Lung microvascular endothelial cell (primary cell): ENCODE measurements around the gene MCM7. TPM values are rescaled to one million over a fixed set of nuclear protein-coding genes. Genes with fewer than 3 reads are reported as not detected.

Experiments used
- DNase-seq, 2 donors: peaks; one replicate each; pipeline versions ENCODE4 v3.0.0 to v3.0.0-alpha.2; 2010; ENCODE audit warnings: low read depth in 2 of 2
- total RNA-seq: library from RNA; depleted of rRNA; stranded (reverse); fragments of >200 nt; gene quantifications from 2 replicates; pipeline ENCODE4 v1.2.1, GENCODE V29; 2014

Gene MCM7
- total RNA-seq, 1 donor from 2014 or later: 25.8 TPM

DNA sequence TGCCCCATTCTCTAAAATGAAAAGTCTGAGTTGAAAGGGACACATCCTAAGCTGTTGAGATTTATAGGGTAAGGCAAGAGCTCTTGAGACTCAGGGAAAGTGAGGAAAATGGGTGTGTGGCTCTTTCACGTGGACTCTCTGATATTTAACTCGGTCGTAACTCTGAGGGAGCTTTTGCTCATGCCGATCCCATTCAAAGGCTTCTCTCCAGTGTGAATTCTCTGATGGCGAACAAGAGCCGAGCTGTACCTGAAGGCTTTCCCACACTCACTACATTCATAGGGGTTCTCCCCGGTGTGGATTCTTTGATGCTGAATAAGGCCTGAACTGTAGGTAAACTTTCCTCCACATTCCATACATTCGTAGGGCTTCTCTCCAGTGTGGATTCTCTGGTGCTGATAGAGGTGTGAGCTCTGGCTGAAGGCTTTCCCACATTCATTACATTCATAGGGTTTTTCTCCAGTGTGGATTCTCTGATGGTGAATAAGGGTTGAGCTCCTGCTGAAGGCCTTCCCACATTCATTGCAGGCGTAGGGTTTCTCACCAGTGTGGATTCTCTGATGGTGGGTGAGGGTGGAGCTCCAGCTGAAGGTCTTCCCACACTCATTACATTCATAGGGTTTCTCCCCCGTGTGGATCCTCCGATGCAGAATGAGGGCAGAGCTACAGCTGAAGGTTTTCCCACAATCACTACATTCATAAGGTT, 30.0 kb downstream of the MCM7 start:
- no peak for DNase-seq

DNA sequence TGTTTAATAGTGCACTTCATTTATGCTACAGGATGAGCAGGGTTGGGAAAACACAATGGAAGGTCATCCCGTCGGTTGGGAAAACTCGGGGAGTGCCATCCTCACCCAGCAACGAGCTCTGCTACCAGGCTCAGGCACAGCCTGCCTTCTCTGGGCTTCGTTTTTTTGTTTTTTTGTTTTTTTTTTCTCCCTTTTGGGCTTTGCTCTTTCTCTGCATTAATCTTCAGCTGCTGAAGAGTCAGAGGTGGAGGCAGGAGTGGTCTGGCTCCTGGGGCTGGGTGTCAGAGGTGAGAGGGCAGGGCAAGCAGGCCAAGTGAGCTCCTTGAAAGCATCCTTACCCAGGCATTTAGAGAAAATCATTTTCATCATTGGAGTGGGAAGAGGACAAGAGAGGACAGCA, 31.2 kb downstream of the MCM7 start:
- DNase-seq: no peak

DNA sequence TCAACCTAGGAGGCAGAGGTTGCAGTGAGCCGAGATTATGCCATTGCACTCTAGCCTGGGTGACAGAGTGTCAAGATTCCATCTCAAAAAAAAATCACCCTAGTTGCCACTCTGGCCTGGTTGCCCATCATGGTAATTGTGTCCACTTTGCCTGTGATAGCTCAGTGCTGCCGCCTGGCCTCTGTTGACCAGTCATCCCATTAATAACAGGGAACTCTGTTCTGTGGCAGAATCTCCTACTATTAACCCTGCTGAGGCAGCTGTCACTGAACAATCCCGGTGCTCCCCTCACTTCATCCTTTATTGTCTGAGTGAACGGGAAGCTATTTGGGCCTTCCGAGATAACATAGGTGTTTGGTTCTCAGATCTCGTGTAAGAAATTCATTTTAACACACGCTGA, 34.2 kb downstream of the MCM7 start:
- no peak for DNase-seq

DNA sequence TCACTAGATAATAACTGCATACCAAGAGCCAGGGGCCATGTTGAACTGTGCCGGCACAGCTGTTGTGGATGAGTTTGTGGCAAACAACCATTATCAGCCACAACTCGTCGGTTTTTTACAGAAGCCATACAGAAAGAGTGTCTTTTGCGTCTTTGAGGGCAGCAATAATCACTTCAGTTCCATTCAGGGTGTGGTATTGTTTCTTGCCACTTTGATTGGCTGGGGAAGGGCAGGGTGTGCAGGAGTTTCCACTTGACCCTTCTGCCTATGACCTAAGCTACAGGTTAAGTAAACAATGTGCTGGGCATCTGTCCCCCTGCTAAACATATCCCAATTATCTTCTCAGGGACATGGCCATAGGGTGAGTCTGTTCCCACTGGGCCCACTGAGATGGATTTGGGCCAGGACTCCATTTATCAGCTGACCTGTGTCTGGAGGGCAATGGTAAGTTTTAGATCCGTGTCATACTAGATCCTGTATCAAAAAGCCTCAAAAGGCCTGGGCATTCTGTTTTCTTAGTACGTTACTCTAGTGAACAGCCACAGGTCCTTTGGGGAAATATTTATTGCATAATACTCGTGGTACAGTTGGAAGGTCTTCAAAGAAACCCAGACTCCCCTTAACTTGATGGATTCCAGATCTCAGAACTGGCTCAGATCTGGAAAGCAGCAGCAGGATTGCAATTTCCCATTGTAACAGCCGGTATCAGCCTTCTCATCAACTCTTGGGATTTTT, 35.6 kb downstream of the MCM7 start:
- peak in 1 of 2 donors; percentile 37 for DNase-seq

DNA sequence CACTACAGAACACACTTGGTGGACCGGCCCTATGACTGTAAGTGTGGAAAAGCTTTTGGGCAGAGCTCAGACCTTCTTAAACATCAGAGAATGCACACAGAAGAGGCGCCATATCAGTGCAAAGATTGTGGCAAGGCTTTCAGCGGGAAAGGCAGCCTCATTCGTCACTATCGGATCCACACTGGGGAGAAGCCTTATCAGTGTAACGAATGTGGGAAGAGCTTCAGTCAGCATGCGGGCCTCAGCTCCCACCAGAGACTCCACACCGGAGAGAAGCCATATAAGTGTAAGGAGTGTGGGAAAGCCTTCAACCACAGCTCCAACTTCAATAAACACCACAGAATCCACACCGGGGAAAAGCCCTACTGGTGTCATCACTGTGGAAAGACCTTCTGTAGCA, 37.0 kb downstream of the MCM7 start:
- no peak for DNase-seq

DNA sequence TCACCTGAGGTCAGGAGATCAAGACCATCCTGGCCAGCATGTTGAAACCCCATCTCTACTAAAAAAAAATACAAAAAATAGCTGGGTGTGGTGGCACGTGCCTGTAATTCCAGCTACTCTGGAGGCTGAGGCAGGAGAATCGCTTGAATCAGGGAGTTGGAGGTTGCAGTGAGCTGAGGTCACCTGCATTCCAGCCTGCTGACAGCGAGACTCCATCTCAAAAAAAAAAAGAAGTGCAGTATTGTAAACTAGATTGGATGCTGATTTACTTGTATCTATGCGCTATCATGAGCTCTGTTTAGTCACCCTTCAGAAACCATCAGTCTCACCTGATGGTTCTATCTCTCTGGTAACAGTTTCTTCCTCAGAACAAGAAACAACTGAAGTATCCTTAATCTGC, 37.8 kb downstream of the MCM7 start:
- no peak for DNase-seq

DNA sequence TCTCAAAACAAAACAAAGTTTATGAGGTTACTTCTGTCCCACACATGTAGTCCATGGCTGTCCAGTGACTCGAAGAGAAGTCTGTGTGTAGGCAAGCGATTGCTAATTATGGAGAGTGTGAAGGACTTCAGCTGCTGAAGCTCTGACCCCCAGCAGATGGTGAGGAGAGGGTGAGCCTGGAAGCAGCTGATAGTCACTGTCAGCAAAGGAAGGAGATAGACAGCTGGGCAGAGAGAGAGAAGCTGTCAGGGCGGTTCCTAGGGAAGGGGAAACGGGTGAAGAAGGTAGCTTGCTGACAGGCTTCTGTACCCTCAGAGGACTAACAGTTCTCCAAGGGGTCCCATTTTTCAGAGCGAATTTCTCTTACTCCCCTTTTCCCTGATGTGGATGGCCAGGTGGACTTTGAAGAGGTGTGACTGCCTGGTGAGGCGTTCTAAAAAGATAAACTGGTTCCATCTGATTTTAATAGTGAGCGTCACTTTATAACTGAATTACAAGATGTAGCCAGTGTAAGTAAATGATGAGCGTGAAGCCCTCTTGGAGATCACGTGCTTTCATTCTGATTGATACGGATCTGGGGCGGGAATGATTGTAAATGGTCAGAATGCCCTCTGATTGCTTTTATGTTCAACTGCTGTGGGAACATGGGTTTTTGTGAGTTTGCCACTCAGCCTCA, 39.5 kb downstream of the MCM7 start:
- no peak for DNase-seq

DNA sequence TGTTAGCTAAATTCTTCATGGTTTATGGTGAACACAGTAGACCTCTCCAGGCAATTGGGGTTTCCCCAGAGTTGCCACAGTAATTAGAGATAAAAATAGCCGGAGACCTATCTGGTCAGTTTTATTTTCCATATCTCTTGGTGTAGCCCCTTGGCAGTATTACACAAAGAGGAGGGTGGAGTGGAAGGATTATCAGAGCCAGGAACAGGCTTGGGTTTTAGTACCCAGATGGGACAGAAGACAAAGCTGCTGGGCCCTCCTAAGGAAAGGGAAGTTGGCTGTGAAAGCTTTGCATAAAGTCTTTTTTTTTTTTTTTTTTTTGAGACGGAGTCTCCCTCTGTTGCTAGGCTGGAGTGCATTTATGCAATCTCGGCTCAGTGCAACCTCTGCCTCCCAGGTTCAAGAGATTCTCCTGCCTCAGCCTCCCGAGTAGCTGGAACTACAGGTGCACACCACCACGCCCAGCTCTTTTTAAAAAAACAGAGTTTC, 41.9 kb downstream of the MCM7 start:
- DNase-seq: no peak

DNA sequence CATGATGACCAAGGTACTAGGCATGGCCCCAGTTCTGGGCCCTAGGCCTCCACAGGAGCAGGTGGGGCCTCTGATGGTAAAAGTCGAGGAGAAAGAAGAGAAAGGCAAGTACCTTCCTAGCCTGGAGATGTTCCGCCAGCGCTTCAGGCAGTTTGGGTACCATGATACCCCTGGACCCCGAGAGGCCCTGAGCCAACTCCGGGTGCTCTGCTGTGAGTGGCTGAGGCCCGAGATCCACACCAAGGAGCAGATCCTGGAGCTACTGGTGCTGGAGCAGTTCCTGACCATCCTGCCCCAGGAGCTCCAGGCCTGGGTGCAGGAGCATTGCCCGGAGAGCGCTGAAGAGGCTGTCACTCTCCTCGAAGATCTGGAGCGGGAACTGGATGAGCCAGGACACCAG, 44.2 kb downstream of the MCM7 start:
- DNase-seq: no peak

DNA sequence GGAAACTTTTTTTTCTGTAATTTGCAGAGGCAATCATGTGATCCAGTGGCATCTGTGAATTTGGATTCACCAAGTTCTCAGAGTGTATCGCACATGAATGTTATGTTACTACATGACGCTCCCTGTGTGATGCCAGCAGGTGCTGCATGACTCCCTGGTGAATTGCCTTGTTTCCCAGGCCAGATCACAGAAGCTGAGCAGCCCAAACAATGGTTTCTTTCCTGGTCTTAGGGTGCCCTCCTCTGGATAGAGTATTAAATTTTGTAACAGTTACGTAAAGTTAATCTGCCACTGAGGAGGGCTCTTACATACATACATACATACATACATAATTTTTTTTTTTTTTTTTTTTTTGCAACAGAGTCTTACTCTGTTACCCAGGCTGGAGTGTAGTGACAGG, 48.0 kb downstream of the MCM7 start:
- DNase-seq: peak; percentile 85 to 86

DNA sequence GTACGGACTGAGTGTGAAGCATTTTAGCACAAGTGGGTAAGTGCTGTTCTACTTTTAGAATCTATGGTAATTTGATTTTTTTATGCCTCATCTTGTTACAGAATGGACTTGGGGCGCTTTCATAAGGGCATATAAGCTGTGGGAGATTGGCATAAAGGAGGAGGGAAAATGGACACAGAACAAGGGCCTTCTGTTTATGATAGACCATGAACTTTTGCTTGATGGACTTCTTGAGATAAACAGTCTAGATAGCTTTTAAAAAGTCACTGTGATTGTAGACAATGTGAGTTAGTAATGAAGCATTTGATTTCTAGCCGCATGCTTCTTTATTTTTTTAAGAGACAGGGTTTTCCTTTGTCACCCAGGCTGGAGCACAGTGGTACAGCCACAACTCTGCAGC, 49.6 kb downstream of the MCM7 start:
- no peak for DNase-seq

DNA sequence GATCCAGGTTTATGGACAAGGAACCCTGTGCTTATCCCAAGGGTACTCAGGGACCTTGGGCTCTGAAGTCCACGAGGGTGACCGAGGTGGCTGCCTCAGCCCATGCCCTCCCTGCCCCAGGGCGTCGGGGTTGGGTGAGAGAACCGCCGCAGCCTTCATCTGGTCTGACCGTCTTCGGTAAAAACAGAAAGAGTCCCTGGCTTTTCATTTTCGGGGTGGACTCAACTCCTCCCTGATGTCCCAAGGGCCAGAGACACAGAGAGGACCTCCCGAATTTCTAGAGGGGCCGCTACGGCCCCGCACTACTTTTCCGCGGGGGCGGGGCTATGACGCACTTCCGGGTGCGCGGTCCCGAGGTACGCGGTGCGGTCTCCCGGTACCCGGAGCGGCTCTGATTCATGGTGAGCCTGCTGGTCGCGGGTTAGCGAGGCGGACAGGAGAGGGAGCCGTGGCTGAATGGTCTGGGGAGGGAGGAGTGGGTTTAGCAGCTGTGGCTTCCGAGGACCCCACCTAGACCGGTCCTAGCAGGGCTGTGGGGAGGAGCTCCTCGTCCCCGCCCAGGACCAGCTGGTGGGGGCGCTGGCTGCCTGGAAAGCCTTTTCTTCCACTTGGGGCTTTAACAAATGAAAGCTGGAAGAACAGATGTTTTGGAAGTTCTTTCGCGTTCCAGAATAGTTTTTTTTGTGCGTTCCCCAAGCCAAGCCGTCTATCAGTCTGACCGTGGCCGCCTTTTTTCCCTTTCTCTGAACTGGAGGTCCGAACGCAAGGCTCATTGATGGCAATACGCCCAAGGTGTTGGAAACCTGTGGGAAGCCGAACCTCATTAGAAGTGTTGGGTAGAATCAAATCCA, 51.5 kb downstream of the MCM7 start, which contains the start of gene ZSCAN21:
Gene ZSCAN21 (plus strand): TSS at position 334 of the 851 bp plus-strand sequence. CDS start 7,233 bp downstream, outside the sequence.
- peak; percentile 81 to 82 for DNase-seq

DNA sequence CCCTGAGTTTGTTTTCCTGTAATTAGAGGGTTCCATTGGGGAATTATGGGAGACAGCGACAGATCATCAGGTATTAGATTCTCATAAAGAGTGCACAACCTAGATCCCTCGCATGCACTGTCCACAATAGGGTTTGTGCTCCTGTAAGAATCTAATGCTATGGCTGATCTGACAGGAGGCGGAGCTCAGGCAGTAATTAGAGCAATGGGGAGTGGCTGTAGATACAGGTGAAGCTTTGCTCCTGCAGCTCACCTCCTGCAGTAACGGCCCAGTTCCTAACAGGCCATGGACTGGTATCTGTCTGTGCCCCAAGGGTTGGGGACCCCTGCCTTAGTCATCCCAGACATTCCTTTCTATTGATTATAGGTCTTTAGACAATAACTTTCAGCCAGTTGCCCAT, 52.5 kb downstream of the MCM7 start:
- DNase-seq: no peak

DNA sequence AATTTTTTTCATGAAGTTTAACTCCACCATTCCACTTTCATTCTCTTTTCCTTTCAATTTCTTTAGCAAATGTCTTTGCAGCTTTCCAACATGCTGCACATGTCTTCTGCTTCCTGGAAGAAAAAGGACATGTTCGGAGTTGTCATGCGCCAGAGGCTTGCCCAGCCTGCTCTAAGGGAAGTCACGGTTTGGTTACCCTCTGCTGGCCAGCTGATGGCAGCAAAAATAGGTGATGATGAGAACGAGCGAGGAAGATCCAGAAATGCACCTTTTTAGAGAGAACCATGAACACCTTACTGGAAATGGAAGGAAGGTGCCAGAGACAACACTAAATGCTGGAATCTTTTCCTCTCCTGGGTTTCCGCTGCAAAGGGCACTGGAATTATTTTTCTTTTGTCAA, 56.5 kb downstream of the MCM7 start:
- peak in 1 of 2 donors; percentile 27 for DNase-seq

Other genes with a start within 250 kb of the MCM7 start
- 0.22 TPM in 1 of 2 replicates, not detected in the other for gene OR2AE1, start 224.4 kb downstream of the MCM7 start, total RNA-seq
- gene TRIM4, start 181.9 kb downstream of the MCM7 start, total RNA-seq: 14.4 and 17.5 TPM in 2 replicates
- gene GJC3, start 171.8 kb downstream of the MCM7 start, total RNA-seq: 0.65 and 1.2 TPM in 2 replicates
- not detected in 2 replicates for gene AZGP1, start 125.4 kb downstream of the MCM7 start, total RNA-seq
- 20.7 and 30.0 TPM in 2 replicates for gene ZKSCAN1, start 85.8 kb downstream of the MCM7 start, total RNA-seq
- 5.2 and 7.7 TPM in 2 replicates for gene ZSCAN21, start 51.6 kb downstream of the MCM7 start, total RNA-seq
- gene ZNF3, start 19.7 kb downstream of the MCM7 start, total RNA-seq: 18.1 and 26.0 TPM in 2 replicates
- gene COPS6, start 12.4 kb downstream of the MCM7 start, total RNA-seq: 57.1 and 73.9 TPM in 2 replicates
- gene AP4M1, start 246 bp upstream of the MCM7 start, total RNA-seq: 12.5 and 13.1 TPM in 2 replicates
- gene TAF6, start 18.0 kb upstream of the MCM7 start, total RNA-seq: 17.0 and 20.8 TPM in 2 replicates
- gene CNPY4, start 18.2 kb upstream of the MCM7 start, total RNA-seq: 23.1 and 26.2 TPM in 2 replicates
- 2.0 and 2.4 TPM in 2 replicates for gene MBLAC1, start 25.6 kb upstream of the MCM7 start, total RNA-seq
- 96.6 and 125 TPM in 2 replicates for gene LAMTOR4, start 47.5 kb upstream of the MCM7 start, total RNA-seq
- 3.9 and 6.0 TPM in 2 replicates for gene TRAPPC14, start 57.3 kb upstream of the MCM7 start, total RNA-seq
- gene GAL3ST4, start 67.2 kb upstream of the MCM7 start, total RNA-seq: under 0.01 and 0.22 TPM in 2 replicates
- gene GPC2, start 76.0 kb upstream of the MCM7 start, total RNA-seq: 1.3 and 2.2 TPM in 2 replicates
- 0.20 and 0.22 TPM in 2 replicates for gene STAG3, start 76.5 kb upstream of the MCM7 start, total RNA-seq
- gene PVRIG, start 118.6 kb upstream of the MCM7 start, total RNA-seq: not detected in 2 replicates
- gene SPDYE3, start 206.3 kb upstream of the MCM7 start, total RNA-seq: not detected in 2 replicates